Fibroblast of skin of left biceps (primary cell): ENCODE results near the gene FSD1L.
"Not testable (repeated sequence)": the region's sequence is repeated elsewhere in the genome, so short reads cannot be mapped to it uniquely, and the experiment has no call there.

Source experiments
- DNase-seq, 2 experiments: peaks; one replicate each; pipeline ENCODE4 v3.0.0-alpha.2; 2013; ENCODE audit warnings: low read depth in 2 of 2

FSD1L gene

DNA sequence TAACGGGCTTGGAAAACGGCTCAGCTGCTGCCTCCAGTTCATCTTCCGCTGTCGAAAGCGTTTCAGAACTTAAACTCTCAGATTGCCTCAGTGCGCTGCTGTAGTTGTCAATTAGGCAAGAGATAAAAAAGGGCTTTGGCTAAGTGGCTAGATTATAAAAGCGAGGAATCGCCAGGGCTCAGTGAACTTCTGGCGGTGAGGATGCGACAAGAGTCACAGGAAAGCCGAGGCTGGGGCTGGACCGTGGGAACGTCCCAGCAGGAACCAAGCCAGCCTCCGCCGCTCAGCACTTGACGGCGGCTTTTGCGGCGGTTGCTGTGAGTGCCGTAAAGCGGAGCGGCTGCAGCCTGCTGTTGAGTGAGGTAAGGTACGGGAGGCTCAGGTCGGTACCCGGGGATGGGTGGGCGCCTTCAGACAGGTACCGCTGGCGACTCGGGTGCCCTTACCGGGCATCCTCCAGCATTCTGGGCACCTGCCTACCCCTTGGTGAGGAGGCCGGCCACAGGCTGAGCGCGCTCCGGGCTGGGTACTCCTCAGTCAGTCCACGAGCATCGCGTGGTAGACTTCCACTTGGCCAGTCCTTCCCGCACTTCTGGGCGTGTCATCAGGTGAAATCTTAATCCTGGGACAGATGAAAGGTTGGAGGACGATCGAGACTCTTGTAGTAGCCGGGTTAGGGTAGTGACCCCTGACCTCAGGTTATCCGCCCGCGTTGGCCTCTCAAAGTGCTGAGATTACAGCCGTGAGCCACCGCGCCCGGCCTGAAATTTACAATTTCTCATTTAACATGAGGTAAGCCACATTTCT, 110.2 kb downstream of the FSD1L start, which contains the start of gene FKTN:
Gene FKTN, plus strand, starts transcription at position 328 of the 807 bp plus-strand sequence. CDS start 16,902 bp downstream, outside the sequence.
- DNase-seq = peak; percentile 37 to 40

DNA sequence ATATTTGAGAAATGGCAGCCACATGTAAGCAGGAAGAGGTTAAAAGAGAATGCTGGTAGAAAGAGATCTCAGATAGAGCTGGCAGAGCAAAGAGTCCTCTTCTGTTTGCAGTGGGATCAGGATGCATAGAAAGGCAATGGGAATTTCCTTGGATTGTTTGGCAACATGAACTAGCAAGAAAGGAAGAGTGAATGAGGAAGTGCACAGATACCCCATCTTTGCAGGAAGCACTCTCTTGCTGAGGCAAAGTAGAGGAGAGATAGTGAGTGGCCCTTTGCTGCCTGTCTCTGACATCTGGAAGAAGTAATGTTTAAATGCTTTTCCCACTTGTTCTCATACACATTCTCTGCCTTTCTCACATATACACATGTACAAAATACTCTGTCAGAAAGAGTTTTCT, 124.6 kb downstream of the FSD1L start:
- DNase-seq = no peak

DNA sequence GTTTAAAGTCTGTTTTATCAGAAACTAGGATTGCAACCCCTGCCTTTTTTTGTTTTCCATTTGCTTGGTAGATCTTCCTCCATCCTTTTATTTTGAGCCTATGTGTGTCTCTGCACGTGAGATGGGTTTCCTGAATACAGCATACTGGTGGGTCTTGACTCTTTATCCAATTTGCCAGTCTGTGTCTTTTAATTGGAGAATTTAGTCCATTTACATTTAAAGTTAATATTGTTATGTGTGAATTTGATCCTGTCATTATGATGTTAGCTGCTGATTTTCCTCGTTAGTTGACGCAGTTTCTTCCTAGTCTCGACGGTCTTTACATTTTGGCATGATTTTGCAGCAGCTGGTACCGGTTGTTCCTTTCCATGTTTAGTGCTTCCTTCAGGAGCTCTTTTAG, 132.1 kb downstream of the FSD1L start:
- not testable (repeated sequence) for DNase-seq

DNA sequence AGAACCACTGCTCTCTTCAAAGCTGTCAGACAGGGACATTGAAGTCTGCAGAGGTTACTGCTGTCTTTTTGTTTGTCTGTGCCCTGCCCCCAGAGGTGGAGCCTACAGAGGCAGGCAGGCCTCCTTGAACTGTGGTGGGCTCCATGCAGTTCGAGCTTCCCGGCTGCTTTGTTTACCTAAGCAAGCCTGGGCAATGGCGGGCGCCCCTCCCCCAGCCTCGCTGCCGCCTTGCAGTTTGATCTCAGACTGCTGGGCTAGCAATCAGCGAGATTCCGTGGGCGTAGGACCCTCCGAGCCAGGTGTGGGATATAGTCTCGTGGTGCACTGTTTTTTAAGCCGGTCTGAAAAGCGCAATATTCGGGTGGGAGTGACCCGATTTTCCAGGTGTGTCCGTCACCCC, 133.7 kb downstream of the FSD1L start:
- DNase-seq = not testable (repeated sequence)

DNA sequence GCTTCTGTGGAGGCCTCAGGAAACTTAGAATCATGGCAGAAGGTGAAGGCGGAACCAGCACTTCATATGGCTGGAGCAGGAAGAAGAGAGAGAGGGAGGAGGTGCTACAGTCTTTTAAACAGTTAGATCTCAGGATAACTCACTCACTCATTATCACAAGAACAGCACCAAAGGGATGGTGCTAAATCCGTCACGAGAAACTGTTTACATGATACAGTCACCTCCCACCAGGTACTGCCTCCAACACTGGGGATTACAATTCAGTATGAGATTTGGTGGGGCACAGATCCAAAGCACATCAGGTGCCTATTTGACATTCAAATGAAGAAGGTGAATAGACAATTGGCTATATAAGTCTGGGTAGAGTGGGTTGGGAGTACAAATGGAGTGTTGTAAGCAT, 145.3 kb downstream of the FSD1L start:
- DNase-seq = no peak
